SH-SY5Y (cell line): ENCODE measurements around the gene SLC4A7.

Source experiments
- GATA2 ChIP-seq: IDR thresholded peaks from 2 replicates; pipeline ENCODE4 v1.6.1; 2011; ENCODE audit warnings: mild to moderate bottlenecking, low read depth, low read length
- GATA3 ChIP-seq: IDR thresholded peaks from 2 replicates; pipeline ENCODE4 v1.6.1; 2011; ENCODE audit warnings: low read depth, mild to moderate bottlenecking, low read length, moderate library complexity

SLC4A7 gene

DNA sequence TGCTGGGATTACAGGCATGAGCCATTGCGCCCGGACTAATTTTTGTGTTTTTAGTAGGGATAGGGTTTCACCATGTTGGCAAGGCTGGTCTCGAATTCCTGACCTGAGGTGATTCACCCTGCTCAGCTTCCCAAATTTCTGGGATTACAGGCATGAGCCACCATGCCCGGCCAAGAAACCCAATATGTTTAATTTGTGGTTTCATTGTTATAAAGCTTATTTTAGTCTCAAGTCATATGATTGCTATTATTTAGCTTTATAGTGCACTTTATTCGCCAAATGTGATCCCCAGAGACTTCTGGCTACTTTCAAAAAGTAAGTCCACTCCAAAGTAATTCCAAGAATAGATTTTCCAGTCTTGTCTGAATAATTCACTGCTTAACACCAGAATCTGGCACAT is 19.3 kb upstream of the SLC4A7 start:
- TF ChIP-seq GATA2 (no peak), GATA3 (no peak)

DNA sequence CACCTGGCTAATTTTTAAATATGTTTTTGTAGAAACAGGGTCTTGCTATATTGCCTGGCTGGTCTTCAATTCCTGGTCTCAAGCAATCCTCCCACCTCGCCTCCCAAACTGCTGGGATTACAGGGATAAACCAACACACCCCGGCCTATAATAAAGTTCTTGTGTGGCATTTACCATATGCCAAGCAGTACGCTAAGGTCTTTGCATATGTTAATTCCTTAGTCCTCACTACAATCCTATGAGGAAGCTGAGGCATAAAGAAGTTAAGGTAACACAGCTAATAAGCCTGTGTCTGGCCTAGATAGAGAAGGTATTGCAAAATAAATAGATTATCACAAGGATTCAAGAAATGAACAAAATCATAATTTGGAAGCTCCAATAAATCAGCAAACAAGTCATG is 17.6 kb upstream of the SLC4A7 start:
- no peak for TF ChIP-seq GATA3
- no peak for TF ChIP-seq GATA2

DNA sequence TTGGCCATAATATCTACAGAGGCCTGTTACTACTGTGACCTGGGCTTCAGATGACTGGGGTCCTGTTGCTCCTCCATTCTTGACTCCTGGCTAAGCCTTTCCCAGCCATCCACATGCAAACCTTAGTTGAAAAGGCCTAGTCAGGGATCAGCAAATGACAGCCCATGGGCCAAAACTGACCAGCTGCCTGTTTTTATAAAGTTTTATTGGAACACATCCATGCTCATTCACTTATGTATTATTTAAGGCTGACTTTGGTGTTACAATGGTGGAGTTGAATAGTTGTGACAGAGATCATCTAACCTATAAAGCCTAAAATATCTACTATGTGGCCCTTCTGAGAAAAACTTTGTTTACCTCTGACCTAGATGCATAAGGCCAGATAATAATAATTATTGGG is 16.8 kb upstream of the SLC4A7 start:
- no peak for TF ChIP-seq GATA3
- TF ChIP-seq GATA2 = no peak

DNA sequence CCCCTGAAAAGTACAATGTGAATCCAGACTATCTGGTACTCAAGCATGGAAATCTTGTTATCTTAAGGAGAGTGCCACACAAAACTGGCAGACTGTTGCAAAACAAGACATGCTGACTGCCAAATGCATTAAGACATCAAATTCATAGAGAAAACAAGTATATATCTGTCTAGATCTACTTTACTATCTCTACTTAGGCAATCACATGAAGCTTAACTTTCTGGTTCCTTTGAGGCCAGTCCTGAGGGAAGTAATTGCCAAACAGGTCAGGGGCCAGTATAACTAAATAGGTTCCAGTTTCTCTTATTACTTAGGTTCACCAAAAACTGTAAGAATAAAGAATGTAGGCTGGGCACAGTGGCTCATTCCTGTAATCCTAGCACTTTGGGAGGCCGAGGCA is 15.9 kb upstream of the SLC4A7 start:
- TF ChIP-seq GATA2 (no peak), GATA3 (no peak)

DNA sequence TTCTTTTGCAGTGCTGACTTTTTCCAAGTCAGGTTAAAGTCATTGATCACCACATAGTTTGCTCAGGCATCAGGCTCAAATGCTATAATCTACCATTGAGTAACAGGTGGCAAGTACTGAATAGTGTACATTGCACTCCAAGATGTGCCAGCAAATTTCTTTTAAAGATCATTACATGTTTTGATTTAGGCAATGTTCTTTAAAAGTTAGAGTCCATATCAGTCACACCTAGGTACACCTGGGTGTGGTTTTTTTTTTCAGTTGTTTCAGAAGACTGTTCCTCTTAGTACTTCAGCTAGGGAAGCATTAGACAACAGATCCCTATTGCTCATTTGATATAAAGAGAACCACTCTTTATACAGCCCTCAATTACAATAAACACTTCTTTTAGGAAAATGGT is 10.6 kb upstream of the SLC4A7 start:
- TF ChIP-seq GATA2 = no peak
- TF ChIP-seq GATA3 = no peak

DNA sequence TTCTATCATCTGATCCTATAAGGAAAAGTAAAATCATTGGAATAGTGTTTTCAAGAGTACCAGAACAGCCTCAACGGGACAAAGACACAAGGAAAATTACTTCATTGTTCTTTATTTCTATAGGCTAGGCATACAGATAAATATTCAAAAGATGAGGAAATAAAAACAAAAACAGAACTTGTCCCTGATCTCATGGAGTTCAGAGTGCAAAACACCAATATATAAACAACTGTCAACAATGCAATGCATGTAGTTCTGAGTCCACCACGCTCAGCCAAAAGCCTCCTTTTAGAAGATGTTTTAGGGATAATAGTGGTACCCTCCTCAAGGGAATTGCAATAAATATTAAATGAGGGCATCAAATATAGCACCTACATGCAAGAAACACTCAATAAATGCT is 4.6 kb upstream of the SLC4A7 start:
- TF ChIP-seq GATA3 (no peak), GATA2 (no peak)

DNA sequence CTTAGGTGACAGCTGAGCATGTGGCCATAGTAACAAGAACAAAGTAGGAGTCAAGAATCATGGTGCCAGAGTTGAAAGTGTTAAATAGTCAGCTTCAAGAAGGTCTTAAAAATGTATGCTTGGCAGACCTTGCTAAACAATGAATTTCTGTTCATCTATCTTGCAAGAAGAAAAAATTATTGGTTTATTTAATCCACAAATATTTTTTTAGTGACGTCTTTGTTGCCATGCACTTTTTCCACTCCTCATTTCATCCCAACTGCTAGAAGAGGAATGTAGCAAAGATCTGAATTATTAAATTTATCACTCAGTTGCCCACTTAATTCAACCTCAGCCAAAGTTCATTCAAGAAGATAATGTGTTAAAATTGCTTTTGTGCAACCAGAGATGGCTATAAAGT is 3.2 kb upstream of the SLC4A7 start:
- TF ChIP-seq GATA2 (no peak), GATA3 (no peak)

DNA sequence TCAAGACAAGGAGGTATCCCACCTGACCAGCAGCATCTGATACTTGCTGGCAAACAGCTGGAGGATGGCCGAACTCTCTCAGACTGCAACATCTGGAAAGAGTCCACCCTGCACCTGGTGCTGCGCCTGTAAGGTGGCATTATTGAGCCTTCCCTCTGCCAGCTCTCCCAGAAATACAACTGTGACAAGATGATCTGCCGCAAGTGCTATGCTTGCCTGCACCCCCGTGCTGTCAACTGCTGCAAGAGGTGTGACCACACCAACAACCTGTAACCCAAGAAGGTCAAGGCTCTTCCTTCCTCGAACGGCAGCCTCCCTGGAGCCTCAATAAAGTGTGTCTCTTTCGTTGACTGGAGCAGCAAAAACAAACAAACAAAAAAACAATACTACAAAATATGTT is 2.2 kb upstream of the SLC4A7 start:
- TF ChIP-seq GATA2 (no peak), GATA3 (no peak)

DNA sequence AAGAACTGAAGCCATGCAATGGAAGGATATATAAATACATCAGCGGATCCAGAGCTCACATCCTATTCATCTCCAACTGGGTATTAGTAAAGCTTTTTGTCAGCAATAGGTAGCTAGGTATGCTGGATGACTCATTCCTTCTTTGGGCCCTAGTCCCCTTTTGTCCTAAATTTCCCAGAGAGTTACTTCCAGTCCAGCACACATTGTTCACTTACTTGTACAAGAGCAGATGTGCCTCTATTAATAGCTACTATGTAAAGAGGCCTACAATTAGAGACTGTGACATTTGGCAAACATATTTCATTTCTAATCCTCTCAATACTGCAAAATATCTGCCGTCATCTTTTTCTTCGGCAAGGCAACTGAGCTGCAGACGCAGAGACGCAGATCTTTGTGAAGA is 1.7 kb upstream of the SLC4A7 start:
- TF ChIP-seq GATA3 (no peak), GATA2 (no peak)

DNA sequence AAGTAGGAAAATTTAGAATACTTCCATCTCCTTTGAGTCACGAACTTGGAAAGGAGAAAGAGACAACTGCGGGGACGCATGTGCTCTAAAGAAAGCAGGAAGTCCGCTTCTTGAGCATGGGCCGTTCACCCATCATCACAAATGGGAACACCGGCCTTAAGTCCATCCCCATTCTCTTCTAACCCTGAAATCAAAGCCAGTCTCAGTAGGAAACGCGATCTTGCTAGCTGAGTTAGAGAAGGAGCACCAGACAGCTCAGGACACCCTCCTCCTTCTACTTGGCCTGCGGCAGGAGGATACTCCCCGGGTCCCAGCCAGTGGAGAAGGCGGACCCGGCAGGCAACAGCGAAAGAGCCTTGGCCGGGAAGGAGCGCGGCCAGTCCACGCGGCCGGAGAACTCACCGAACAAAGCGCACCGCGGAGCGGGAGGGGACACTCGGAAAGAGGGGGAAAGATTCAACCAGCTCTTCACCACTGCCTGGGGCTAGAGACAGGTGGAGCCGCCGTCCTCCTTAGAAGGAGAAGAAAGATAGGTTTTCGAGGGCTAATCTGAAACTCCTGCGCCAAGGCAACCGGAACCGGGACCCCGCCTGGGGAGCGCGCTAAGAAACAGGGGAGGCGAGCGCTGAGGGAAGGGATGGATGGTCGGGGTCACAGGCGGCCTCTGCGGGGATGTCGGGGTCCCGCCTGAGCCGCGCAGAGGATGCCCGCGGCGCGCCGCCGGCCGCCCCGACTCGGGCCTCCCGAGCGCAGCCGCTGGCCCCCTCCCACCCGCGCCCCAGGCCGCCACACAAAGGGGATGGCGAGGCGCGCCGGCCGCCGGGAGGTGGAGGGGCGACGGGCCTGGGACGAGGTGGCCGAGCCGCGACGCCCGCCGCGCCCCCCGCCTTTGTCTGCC is 818 bp downstream of the SLC4A7 start:
- TF ChIP-seq GATA3 = no peak
- TF ChIP-seq GATA2 = no peak

DNA sequence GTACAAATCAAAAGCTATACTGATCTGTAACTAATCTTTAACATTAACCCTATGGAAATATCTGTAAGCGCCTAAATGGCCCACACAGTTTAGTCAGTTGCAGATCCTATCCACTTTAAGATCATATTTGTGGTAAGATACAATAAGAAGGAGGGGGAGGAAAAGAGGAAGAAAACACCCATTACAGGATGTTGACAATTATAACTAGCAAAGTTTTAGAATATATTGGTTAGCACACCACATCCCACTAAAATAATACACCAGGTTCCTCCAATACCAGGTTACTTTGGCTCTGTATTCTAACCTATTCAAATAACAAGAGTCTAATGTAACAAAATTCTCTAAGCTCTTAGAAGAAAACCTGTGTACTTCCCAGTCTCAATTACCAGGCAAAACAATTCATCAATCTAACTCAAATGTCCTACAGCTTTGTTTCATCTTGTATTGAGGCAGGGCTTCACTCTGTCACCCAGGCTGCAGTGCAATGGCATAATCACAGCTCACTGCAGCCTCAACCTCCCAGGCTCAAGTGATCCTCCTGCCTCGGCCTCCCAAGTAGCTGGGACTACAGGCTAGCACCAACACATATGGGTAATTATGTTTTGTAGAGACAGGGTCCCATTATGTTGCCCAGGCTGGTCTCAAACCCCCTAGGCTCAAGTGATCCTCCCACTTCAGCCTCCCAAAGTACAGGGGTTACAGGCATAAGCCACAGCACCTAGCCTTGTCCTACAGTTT is 4.2 kb downstream of the SLC4A7 start:
- TF ChIP-seq GATA2 = no peak

DNA sequence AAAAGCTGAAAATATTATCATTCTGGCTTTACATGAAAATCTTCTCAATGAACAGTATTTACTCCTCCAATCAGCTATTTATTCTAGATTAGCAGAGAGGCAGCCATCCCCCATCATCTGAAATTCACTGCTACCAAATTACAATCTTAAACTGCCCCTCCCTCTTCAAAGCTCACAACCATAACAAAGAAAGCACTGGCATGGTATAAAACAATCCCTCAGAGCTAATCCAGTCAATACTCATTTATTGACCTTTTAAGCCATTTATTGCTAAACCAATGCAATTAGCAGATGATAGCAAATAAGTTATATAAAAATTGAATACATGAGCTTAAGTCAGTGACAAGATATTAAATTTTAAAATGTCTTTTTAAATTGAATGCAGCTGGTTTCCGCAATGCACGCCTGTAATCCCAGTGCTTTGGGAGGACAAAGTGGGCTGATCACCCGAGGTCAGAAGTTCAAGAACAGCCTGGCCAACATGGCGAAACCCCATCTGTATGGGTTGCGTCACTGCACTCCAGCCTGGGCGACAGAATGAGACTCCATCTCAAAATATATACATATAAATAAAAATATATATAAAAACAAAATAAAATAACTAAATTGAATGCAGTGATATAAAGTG is 12.1 kb downstream of the SLC4A7 start:
- TF ChIP-seq GATA2 (no peak), GATA3 (no peak)

DNA sequence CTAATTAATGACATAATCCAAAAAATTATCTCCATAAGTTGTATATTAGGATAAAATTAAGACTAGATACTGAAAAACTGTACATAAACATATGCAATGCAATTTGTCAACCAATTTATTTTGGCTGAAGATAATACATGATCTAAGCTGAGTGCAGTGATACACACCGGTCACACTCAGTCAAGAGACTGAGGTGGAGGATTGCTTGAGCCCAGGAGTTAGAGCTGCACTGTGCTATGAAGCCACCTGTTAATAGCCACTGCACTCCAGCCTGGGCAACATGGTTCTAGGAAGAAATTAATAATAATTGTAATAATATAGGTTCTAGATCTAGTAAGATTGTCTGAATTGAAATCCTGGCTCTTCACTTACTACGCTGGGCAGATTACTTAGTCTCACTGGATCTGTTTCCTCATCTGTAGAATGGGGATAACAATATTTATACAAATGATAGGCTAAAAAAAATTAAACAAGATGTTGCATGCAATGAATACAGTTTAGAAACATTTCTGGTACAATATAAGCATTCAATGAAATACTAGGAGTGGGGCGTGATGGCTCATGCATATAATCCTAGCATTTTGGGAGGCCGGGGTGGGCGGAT is 15.8 kb downstream of the SLC4A7 start:
- no peak for TF ChIP-seq GATA2
- no peak for TF ChIP-seq GATA3

DNA sequence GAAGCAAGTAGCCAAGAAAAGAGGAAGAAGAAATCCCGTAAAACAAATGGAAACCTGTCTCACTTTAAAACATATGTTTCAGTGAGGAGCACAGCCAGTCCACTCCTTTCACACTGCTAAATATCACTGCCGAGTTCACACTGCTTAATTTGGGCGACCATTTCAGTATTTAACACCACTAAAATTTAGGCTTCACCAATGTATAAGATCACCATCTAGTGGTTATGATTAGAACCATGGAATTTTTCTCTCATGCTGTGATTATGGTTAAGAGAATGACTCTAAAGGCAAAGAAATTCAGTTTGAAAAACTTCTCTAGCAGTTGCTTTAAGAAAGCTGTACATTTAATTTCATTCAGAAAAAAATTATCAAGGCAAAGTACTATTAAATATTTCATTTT is 16.6 kb downstream of the SLC4A7 start:
- TF ChIP-seq GATA3 = no peak
- TF ChIP-seq GATA2 = no peak

DNA sequence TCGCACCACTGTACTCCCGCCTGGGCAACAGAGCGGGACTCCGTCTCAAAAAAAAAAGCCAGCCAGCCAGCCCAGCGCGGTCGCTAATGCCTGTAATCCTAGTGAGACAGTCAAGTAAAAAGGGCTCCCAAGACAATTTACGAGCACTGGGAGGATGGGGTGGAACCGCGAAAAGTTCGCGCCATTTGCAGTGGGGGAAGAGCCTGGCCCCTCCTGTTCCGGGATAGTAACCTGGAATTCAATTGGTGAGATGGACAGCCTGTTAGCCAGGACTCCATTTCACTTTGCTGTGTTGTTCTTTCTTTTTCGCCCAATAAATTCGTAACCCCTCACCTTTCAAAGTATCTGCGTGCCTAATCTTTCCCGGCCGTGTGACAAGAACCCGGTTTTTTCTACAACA is 19.5 kb downstream of the SLC4A7 start:
- no peak for TF ChIP-seq GATA2
- TF ChIP-seq GATA3 = no peak
